Posterior vena cava (tissue), 2 donors: Measurements from ENCODE around the gene ZNF385D. TPM values are rescaled to one million over a fixed set of nuclear protein-coding genes. Genes with fewer than 3 reads are reported as not detected.
"Not testable (repeated sequence)": the region's sequence is repeated elsewhere in the genome, so short reads cannot be mapped to it uniquely, and the experiment has no call there.

Experiments
- DNase-seq: peaks from one replicate; pipeline ENCODE4 v3.0.0-alpha.2; 2020; ENCODE audit warnings: low spot score
- intact Hi-C, 2 donors: fragments of 100-400 bp; cut with DNase I; formaldehyde crosslinking; loops; one replicate each; pipeline versions ENCODE4 v1.14.1 to v1.14.2; 2022 to 2023
- total RNA-seq, 2 donors: library from RNA; stranded (reverse); fragmentation: NEBNext Ultra II Directional; extraction: Animal tissue kit (Norgen Biotek cat#: 25700); gene quantifications; one replicate each; pipeline ENCODE4 v1.2.1, GENCODE V29; 2021
- donor health status: DM: yes; HTN: yes; CAD: no.
- donor health status: DM: yes; HTN: yes; CAD: no.

The ZNF385D gene
- total RNA-seq, 2 donors from 2014 or later, result 25.8 to 32.7 TPM

DNA sequence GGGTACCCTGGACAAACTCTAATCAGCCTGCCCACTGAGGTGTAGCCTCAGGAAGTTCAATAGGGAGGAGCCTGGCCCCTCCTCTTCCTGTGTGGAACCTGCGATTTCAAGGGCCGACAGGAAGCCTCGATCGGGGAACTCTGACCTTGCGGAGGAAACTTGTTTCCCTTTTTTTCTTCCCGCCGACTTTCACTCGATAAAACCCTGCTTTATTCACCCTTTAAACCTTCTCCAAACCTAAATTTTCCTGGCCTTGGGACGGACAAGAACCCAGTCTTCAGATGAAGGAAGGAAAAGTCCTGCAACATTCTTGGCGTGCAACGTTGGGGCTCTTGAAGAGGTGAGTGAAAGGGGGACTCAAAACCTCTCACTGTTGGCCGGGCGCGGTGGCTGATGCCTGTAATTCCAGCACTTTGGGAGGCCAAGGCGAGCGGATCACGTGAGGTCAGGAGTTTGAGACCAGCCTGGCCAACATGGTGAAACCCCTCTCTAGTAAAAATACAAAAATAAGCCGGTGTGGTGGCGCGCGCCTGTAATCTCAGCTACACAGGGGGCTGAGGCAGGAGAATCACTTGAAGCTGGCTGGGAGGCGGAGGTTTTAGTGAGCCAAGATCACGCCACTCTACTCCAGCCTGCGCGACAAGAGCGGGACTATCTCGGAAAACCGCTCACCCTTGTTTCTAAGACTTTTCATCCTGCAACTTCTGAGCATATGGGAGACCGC is 208.2 kb downstream of the ZNF385D start:
- intact Hi-C loops, result no loop called here
- no peak for DNase-seq

- no peak for DNase-seq
- intact Hi-C loops, result no loop called here
These were observed 210.7 kb downstream of the ZNF385D start for GRCh38 chr3:21540265-21540664.

DNA sequence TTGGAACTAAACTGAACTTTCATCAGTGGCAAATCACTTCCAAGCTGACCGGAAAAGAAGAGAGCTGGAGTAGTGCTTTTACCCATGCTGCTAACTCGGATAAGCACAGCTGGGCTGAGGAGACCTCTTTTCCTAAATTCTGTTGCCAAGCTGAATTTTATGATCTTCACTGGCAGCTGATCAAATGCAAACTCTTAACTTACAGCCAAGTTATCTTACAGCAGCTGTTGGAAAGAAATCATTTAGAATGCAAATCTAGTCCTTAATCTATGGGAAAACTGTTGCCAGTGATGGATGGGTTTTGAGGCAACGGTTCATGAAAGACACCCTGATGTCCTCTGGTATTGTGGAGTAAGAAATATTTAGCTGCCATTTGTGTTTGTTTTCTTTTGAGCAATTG is 216.5 kb downstream of the ZNF385D start:
- intact Hi-C loops, result no loop called here
- DNase-seq, result no peak

GRCh38 chr3:21533002-21533401 is 218.0 kb downstream of the ZNF385D start:
- no peak for DNase-seq
- intact Hi-C loops, result no loop called here

GRCh38 chr3:21531909-21532308 is 219.1 kb downstream of the ZNF385D start:
- intact Hi-C loops, result no loop called here
- DNase-seq, result no peak

DNA sequence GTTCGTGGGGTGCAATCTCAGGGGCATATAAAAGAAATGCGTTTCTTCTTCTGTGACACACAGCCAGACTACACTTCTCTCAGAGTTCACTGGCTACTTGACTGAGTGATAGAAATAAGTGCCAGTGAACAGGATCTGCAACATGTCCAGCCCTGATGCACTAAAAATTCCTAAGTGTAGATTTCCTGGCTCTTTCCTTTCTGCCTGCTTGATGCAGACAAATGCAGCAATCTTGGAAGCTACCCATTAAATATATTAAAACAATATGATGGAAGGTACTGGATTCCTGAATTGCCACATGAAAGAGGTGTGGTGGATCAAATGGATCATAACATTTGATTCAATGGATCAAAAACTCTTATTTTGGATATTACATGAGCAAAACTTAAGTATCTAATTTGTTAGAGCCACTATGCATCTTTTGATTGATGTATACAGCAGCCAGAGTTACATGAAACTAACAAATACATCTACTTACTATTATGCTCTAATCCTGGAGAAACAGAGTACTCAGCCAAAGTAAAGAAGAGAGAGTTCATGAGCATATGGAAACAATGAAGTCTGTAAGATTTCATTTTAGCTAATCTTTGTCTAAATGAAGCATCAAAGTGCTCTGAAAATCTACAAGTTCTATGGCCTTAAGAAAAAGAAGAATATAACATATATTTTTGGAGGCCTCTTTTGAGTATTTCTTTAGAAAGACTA is 222.6 kb downstream of the ZNF385D start:
- intact Hi-C loops, result no loop called here
- no peak for DNase-seq

GRCh38 chr3:21526461-21526860 is 224.5 kb downstream of the ZNF385D start:
- intact Hi-C loops, result no loop called here
- no peak for DNase-seq

DNA sequence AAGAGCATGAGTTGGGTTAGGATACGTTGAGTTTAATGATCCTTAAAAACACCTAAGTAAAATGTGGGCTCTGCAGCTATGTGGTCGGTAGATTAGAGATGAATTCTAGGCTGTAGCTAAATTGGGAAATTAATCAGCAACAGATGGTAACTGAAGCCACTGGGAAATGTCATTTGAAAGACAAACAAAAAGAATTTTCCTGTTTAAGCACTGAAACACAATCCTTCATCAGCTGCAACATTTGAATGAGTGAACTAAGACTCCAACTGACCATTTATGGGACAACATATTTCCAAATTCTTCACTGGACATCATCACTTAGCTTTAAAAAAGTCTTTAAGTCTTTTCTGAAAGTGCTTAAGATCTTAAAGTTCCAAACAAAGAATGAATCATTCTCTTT is 226.9 kb downstream of the ZNF385D start:
- intact Hi-C loops, result no loop called here
- no peak for DNase-seq

- intact Hi-C loops, result no loop called here
These were observed 230.7 kb downstream of the ZNF385D start for GRCh38 chr3:21520106-21520963.

GRCh38 chr3:21517184-21517583 is 233.8 kb downstream of the ZNF385D start:
- no peak for DNase-seq
- intact Hi-C loops, result no loop called here

More at GRCh38 chr3:21520106-21520963, 230.7 kb downstream of the ZNF385D start:
- DNase-seq, result no peak

- intact Hi-C loops, result no loop called here
- no peak for DNase-seq
These were observed 235.6 kb downstream of the ZNF385D start for GRCh38 chr3:21515417-21515816.

- intact Hi-C loops, result no loop called here
- no peak for DNase-seq
These were observed 241.1 kb downstream of the ZNF385D start for GRCh38 chr3:21509731-21510470.

GRCh38 chr3:21508246-21508645 is 242.8 kb downstream of the ZNF385D start:
- intact Hi-C loops, result no loop called here
- no peak for DNase-seq

- DNase-seq, result no peak
- intact Hi-C loops, result no loop called here
These were observed 245.1 kb downstream of the ZNF385D start for GRCh38 chr3:21505711-21506460.

- DNase-seq, result no peak
- intact Hi-C loops, result no loop called here
These were observed 248.4 kb downstream of the ZNF385D start for GRCh38 chr3:21502656-21503055.

DNA sequence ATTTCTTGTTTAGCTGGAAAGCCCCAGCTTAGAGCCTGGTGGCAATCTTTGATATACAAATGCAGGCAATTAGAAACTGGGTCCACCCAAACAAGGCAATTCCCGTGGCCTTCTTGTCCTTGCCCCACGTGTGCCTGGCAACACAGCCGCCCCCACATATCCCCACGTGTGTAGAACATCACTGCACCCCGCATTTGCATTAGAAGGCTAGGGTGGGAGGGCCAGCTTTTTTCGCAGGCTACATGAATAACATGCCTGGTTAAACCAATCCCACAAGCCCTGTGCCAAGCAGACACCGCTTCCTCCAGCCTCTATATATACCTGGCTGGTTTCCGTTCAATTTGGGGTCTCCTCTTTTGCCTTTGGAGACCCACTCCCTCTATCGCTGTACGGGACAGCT is 250.2 kb downstream of the ZNF385D start:
- no peak for DNase-seq
- intact Hi-C loops, result no loop called here

DNA sequence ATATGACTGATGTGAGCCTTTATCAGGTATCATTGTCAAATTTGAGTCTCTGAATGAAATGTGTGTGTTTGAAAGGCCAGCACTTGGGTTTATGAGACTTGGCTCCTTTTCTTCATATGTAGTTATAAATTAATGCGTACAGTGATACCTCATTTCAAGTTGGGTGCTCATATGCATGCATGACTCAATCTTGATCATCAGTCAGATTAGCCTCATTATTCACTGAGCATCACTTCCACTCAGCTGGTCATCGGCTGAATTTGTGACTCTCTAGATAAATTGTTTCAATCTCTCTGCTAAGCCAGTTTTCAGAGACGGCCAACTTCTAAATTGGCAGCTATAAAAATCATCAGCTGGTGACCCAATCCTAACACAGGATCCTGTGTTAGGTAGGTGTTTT is 260.3 kb downstream of the ZNF385D start:
- DNase-seq, intact Hi-C loops: not testable (repeated sequence)

- intact Hi-C loops, result no loop called here
- DNase-seq, result no peak
These were observed 263.5 kb downstream of the ZNF385D start for GRCh38 chr3:21487520-21487919.
